ENCODE data around the gene SCAANT1. TPM values are rescaled to one million over a fixed set of nuclear protein-coding genes. Genes with fewer than 3 reads are reported as not detected.

Gene SCAANT1
- total RNA-seq, 2 experiments from 2014 or later, result not detected

DNA sequence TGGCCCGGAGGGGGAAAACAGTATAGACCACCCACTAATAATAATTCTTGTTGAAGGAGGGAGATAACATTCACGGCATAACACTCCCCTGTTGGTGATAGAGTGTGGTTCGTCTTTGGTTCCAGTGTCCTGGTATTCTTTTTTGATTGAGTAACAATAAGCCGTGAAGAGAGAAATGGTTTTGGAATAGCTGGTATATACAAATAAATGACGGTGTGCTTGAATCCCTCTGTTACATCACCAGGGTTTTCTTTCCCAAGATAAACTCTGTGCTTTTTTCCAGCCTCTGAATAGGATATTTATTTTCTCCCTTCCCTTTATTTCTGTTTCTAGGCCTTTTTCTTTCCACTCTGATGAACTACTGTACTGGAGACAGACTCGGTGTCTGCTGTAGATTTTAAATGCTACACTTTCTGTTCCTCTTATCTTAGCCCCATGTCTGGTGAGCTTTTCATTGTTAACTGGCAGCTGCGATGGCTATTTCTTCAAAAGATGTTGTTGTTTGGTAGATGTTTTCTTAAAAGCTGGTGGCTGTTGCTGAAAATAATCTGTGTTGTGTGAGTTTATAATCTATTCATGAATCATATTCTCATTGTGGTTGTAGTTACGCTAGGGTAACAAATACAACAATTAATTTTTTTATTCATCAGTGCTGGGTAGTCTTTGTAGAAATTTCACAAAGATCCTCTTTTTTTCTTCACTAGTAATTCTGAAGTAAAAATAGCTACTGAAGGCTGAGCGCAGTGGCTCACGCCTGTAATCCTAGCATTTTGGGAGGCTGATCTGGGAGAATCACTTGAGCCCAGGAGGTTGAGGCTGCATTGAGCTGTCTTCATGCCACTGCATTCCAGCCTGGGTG, 15.5 kb upstream of the SCAANT1 start:
- no peak overlapping the region for H3K4me3 Mint-ChIP-seq
- CTCF ChIA-PET, result interaction anchor here (0.6 kb wide), 1 partner anchor 34 kb away, joined by 3 read pairs; no protein-coding TSS in a partner anchor
- POLR2A ChIA-PET, result no interaction called here
- no peaks in the 10 kb centered on the region for H3K9me3 Mint-ChIP-seq
- peaks cover 50% of the 10 kb centered on the region for H3K36me3 Mint-ChIP-seq (ENCODE audit: low read depth)
- H3K27ac Mint-ChIP-seq, result peak overlapping the region; percentile 31
- DNase-seq, result no peak
- no peaks in the 10 kb centered on the region for H3K27me3 Mint-ChIP-seq
- peaks cover 21% of the 10 kb centered on the region for H3K4me1 Mint-ChIP-seq

DNA sequence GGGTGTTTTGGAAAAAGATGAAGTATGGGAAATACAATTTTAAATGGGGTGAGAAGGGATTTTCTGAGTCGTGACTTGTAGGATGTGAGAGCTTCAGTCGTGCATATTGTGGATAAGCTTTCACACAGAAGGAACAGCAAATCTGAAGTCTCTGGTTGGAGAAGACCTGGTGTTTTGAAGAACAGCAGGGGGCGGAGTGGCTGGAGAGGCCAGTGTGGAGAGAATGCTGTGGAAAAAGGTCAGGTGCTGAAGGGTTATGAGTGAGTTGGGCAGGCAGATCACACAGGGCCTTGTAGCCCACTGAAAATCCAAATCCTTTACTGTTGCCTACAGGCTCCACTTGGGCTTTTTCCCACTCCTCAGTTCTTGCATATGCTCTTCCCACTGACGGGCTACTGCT, 14.1 kb upstream of the SCAANT1 start:
- no peak for DNase-seq
- Mint-ChIP-seq H3K4me3 (no peak overlapping the region), H3K27me3 (no peaks in the 10 kb centered on the region), H3K27ac (no peak overlapping the region), H3K9me3 (no peaks in the 10 kb centered on the region), H3K4me1 (peaks cover 22% of the 10 kb centered on the region), H3K36me3 (ENCODE audit: low read depth) (peaks cover 57% of the 10 kb centered on the region)
- ChIA-PET POLR2A (no interaction called here), CTCF (no interaction called here)

DNA sequence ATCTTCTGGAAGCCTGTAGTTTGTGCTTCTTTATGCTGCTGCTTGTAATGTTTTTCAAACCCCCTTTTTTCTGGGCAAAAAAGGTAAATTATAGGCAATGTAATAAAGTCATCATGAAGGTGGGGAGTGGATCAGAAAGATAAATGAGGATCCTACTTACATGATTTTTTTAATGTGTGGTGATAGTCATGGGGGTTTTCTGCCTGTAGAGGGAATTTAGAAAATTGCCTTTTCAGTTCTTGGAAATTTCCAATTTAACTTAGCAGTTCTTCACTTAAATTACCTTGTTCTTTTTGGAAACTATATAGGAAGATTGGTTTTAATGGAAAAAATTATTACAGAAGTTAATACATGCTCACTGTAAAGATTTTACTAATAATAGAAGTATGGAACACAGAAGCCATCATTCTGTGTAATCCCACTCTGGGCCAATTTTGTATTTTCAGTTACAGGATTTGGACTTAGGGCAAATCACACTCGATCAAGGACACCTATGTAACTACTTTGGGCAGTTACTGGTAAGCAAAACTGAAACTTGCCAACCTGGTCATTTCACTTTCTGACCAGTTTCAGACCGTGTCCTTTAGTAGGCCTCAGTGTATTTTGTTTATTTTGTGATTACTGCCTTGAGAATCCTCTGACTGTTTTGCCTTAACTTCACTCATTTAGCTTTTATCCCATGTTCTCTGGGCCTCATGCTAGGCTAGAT, 10.5 kb upstream of the SCAANT1 start:
- ChIA-PET POLR2A (no interaction called here), CTCF (interaction anchor here (1.7 kb wide), 1 partner anchor 21 kb away, joined by 4 read pairs; no protein-coding TSS in a partner anchor)
- Mint-ChIP-seq H3K36me3 (ENCODE audit: low read depth) (peaks cover 74% of the 10 kb centered on the region), H3K4me3 (no peak overlapping the region), H3K9me3 (no peaks in the 10 kb centered on the region), H3K4me1 (peaks cover 25% of the 10 kb centered on the region), H3K27me3 (no peaks in the 10 kb centered on the region), H3K27ac (no peak overlapping the region)
- no peak for DNase-seq

DNA sequence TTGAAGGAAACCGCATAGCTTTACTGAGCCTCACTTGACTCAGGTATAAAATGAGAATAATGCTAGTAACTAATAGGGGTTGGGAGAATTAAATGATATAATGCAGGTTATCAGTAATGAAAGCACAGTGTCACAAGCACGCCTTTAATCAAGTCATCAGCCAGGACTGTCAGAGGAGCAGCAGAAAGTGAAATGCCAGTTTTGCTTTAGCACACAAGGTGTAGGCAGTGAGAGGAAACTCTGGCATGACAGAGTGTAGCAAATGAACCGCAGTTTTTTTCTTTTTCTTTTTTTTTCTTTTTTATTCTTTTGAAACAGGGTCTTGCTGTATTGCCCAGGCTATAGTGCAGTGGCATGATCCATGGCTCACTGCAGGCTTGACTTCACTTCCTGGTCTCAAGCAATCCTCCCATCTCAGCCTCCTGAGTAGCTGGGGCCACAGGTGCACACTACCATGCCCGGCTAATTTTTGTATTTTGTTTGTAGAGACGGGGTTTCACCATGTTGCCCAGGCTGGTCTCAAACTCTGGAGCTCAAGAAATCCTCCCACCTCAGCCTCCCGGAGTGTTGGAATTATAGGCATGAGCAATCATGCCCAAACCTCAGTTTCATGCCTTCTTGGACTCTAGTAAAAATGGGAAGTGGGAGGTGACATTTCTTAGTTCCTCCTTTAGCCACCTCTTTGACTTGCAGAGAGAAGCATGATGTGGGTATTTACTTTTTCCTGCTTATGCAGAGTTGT, 9.7 kb upstream of the SCAANT1 start:
- H3K27ac Mint-ChIP-seq, result no peak overlapping the region
- CTCF ChIA-PET, result interaction anchor here (1.0 kb wide), 1 partner anchor 11 kb away, joined by 5 read pairs; no protein-coding TSS in a partner anchor
- peaks cover 76% of the 10 kb centered on the region for H3K36me3 Mint-ChIP-seq (ENCODE audit: low read depth)
- H3K27me3 Mint-ChIP-seq, result no peaks in the 10 kb centered on the region
- no peak for DNase-seq
- POLR2A ChIA-PET, result no interaction called here
- H3K9me3 Mint-ChIP-seq, result no peaks in the 10 kb centered on the region
- no peak overlapping the region for H3K4me3 Mint-ChIP-seq
- peaks cover 28% of the 10 kb centered on the region for H3K4me1 Mint-ChIP-seq

DNA sequence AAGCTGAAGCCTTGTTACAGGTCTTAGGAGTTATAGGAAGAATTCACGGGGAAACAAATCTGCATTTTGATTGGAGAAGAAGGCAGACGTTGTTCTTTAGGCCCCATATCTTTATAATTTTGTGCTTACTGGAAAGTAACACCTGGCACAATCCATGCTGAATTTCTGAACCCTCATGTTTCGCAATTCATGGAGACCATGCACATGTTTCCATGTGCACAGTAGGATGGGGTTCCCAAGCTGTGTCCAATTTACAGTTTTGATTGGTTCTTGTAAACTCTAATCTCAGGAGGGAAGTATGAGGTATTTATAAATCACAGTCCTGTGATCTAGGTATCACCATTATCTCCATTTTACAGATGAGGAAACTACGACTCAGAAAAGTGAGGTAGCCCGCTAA, 7.8 kb upstream of the SCAANT1 start:
- H3K27me3 Mint-ChIP-seq, result no peaks in the 10 kb centered on the region
- H3K27ac Mint-ChIP-seq, result no peak overlapping the region
- no peak for DNase-seq
- ChIA-PET CTCF (interaction anchor here (1.2 kb wide), 1 partner anchor 9 kb away, joined by 4 read pairs; no protein-coding TSS in a partner anchor), POLR2A (no interaction called here)
- peaks cover 33% of the 10 kb centered on the region for H3K4me1 Mint-ChIP-seq
- peaks cover 72% of the 10 kb centered on the region for H3K36me3 Mint-ChIP-seq (ENCODE audit: low read depth)
- no peak overlapping the region for H3K4me3 Mint-ChIP-seq
- H3K9me3 Mint-ChIP-seq, result no peaks in the 10 kb centered on the region

DNA sequence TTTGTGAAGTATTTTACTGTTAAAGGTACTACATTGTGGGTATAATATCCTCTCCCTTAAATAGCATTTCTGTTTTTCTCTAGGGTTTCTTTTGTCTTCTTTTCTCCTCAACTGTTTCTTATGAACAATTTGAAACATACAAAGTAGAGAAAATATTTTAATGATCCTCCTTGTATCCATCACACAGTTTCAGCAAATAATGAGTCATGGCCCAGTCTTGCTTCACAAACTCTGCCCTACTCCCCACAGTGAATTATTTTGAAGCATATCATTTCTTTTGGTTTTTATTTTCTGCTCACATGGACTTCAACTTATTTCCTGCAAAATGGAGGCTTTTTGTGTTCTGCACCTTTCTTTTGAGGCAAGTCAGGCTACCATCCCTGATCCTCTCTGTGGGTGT, 6.1 kb upstream of the SCAANT1 start:
- peak overlapping the region; percentile 66 for H3K27ac Mint-ChIP-seq

DNA sequence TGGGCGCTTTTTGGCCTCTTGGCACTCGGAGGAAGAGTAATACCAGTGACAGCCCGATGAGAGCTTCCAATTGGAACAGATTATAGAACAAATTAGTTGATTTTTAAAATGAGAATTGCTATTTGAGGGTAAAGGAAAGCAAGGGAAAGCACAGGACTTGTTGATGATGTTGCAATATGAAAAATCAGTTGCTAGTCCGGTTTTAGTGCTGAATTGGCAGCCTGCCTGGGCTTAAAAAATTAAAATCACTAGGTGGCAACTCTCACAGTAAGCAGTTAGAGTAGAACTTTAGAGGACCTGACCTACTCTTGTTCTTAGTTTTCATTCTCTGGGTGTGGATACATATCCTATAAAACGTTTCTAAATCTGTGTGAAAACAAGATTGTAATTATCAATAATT, 2.1 kb upstream of the SCAANT1 start:
- no peaks in the 10 kb centered on the region for H3K27me3 Mint-ChIP-seq
- no peaks in the 10 kb centered on the region for H3K9me3 Mint-ChIP-seq
- peak overlapping the region; percentile 31 for H3K27ac Mint-ChIP-seq
- no peak for DNase-seq
- H3K4me1 Mint-ChIP-seq, result peaks cover 57% of the 10 kb centered on the region
- H3K36me3 Mint-ChIP-seq (ENCODE audit: low read depth), result peaks cover 51% of the 10 kb centered on the region
- CTCF ChIA-PET, result no interaction called here
- POLR2A ChIA-PET, result no interaction called here
- H3K4me3 Mint-ChIP-seq, result peak overlapping the region; percentile 89

More for the DNA sequence above, 6.1 kb upstream of the SCAANT1 start:
- H3K9me3 Mint-ChIP-seq, result no peaks in the 10 kb centered on the region
- POLR2A ChIA-PET, result no interaction called here
- no peak overlapping the region for H3K4me3 Mint-ChIP-seq
- no peak for DNase-seq
- H3K36me3 Mint-ChIP-seq (ENCODE audit: low read depth), result peaks cover 71% of the 10 kb centered on the region
- peaks cover 43% of the 10 kb centered on the region for H3K4me1 Mint-ChIP-seq
- H3K27me3 Mint-ChIP-seq, result no peaks in the 10 kb centered on the region
- CTCF ChIA-PET, result no interaction called here

DNA sequence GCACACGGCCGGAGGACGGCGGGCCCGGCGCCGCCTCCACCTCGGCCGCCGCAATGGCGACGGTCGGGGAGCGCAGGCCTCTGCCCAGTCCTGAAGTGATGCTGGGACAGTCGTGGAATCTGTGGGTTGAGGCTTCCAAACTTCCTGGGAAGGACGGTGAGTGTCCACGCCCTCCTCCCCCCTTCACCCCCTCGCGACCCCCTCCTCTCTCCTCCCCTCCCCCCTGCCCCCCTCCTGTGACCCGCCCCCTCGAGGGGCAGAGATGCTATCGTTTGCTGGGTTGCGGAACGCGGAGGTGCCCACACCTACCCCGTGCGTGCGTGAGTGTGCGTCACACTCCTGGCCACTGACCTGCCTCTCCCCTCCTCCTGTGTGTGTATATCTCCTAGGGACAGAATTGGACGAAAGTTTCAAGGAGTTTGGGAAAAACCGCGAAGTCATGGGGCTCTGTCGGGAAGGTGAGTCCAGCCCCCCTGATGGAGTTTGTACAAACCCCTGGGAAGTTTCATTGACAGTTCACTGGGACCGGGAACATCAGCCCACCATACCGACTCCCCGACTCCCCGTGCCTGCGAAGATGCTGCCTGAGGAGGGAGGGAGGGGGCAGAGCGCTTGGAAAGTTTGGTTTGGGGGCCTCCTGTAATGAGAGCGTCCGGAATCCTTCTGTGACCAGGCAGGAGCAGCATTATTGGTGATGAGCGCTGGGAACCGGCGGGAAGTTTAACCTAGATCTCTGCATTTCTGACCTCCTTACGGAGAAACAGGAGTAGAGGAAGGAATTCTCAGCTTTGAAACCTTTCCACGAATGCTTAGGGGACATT, 795 bp upstream of the SCAANT1 start:
- POLR2A ChIA-PET, result interaction anchor here (0.9 kb wide), 1 partner anchor 20 kb away, joined by 3 read pairs; no protein-coding TSS in a partner anchor
- Mint-ChIP-seq H3K36me3 (ENCODE audit: low read depth) (peaks cover 38% of the 10 kb centered on the region), H3K4me3 (peak overlapping the region; percentile 89), H3K4me1 (peaks cover 54% of the 10 kb centered on the region), H3K9me3 (no peaks in the 10 kb centered on the region), H3K27me3 (no peaks in the 10 kb centered on the region), H3K27ac (peak overlapping the region; percentile 96)
- DNase-seq, result peak; percentile 52
- CTCF ChIA-PET, result interaction anchor here (1.4 kb wide), 1 partner anchor 28 kb away, joined by 3 read pairs; no protein-coding TSS in a partner anchor

DNA sequence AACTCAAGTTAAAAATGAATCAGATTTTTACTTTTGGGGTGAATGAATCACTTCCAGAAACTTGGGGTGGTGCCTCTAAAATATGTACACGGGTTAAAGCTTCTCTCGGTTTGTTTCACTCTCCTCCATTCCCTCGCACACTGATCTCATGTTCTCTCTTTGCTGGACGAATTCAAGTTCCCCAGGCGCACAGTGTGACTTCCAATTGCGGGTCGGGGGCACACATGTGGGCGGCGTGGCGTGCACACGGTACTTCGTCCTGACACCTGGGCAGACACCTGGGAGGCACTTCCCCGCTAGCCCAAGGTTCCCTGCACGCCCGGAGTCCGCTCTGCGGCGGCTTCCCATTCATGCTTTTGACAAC, 692 bp downstream of the SCAANT1 start:
- H3K4me3 Mint-ChIP-seq, result peak overlapping the region; percentile 73
- no peaks in the 10 kb centered on the region for H3K9me3 Mint-ChIP-seq
- DNase-seq, result no peak
- peak overlapping the region; percentile 96 for H3K27ac Mint-ChIP-seq
- ChIA-PET POLR2A (interaction anchor here (0.9 kb wide), 1 partner anchor 40 kb away, joined by 3 read pairs; no protein-coding TSS in a partner anchor), CTCF (interaction anchor here (1.4 kb wide), 2 partner anchors 26 to 50 kb away, joined by 3 to 4 read pairs; no protein-coding TSS in a partner anchor)
- H3K4me1 Mint-ChIP-seq, result peaks cover 46% of the 10 kb centered on the region
- no peaks in the 10 kb centered on the region for H3K27me3 Mint-ChIP-seq
- peaks cover 25% of the 10 kb centered on the region for H3K36me3 Mint-ChIP-seq (ENCODE audit: low read depth)

DNA sequence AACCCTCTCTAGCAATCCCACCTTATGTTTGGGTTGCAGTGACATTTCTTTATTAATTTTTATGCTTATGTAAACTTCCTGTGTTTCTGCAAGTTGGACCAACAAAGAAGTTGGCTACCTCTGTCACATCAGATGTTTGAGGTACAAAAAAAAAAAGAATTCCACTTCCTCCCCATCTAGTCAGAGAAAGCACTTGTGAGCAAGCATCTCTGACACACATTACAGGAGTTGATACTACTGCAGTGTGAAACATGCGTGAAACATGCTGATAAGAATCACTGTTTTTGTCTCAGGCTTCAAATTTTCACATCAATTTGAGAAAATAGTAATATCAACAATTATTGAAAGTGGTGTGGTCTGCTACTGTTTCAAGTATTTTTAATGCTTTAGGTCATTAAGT, 1.3 kb downstream of the SCAANT1 start:
- H3K4me1 Mint-ChIP-seq, result peaks cover 43% of the 10 kb centered on the region
- peak overlapping the region; percentile 73 for H3K4me3 Mint-ChIP-seq
- no peaks in the 10 kb centered on the region for H3K9me3 Mint-ChIP-seq
- peak; percentile 27 for DNase-seq
- H3K27me3 Mint-ChIP-seq, result no peaks in the 10 kb centered on the region
- H3K27ac Mint-ChIP-seq, result peak overlapping the region; percentile 96
- ChIA-PET POLR2A (no interaction called here), CTCF (interaction anchor here (1.4 kb wide), 1 partner anchor 51 kb away, joined by 4 read pairs; no protein-coding TSS in a partner anchor)
- H3K36me3 Mint-ChIP-seq (ENCODE audit: low read depth), result peaks cover 22% of the 10 kb centered on the region

DNA sequence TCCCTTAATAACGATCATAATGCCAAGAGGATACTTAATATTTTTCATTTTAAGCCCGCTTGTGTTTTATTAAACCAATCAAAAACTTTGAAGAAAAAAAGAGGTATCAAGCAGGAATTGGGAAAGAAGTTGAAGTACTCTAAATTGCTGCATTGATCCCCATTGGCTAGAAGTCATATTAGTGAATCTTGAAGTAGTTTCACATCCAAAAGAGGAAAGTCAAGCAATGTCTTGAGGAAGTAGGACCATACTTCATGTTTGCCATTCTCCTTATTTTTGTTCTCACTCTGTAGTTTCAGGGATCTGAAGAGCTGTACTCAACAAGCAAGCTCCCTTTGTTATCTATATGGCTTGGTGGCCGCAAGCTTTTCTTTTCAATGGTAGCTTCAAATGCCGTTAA, 2.2 kb downstream of the SCAANT1 start:
- CTCF ChIA-PET, result no interaction called here
- Mint-ChIP-seq H3K9me3 (no peaks in the 10 kb centered on the region), H3K4me1 (peaks cover 41% of the 10 kb centered on the region), H3K27me3 (no peaks in the 10 kb centered on the region), H3K36me3 (ENCODE audit: low read depth) (peaks cover 21% of the 10 kb centered on the region), H3K4me3 (no peak overlapping the region), H3K27ac (peak overlapping the region; percentile 50)
- POLR2A ChIA-PET, result no interaction called here
- DNase-seq, result no peak

DNA sequence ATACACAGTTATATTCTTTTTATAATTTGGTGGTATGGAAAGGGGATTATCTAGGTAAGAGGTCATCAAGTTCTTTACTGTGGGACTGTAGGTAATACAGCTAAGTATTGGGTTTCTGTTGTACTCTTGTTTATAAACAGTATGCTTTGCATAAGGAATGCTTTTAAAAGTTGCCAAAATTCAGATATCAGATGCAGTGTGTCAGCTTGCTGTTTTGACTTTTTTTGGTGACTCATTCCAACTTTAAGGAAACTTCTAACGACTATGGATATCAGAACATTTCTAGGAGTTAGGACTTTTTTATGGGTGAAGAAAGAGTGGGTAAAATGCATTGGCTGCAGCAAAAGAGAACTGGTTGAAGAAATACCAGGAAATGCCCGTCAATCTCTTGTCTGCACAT, 2.8 kb downstream of the SCAANT1 start:
- CTCF ChIA-PET, result no interaction called here
- H3K9me3 Mint-ChIP-seq, result no peaks in the 10 kb centered on the region
- H3K4me3 Mint-ChIP-seq, result no peak overlapping the region
- DNase-seq, result no peak
- H3K27ac Mint-ChIP-seq, result no peak overlapping the region
- peaks cover 35% of the 10 kb centered on the region for H3K4me1 Mint-ChIP-seq
- no peaks in the 10 kb centered on the region for H3K27me3 Mint-ChIP-seq
- H3K36me3 Mint-ChIP-seq (ENCODE audit: low read depth), result peaks cover 22% of the 10 kb centered on the region
- POLR2A ChIA-PET, result no interaction called here
